A673 (cell line): ENCODE results near the gene CNTN6. TPM values are rescaled to one million over a fixed set of nuclear protein-coding genes. Genes with fewer than 3 reads are reported as not detected.

ENCODE experiments used
- BruUV-seq: library from RNA; stranded (reverse); fragments of 400-500 nt; replicated peaks from 2 replicates; lab custom pipeline; 2021; lab: Mats Ljungman, UMichigan
- CTCF ChIA-PET: fragments of 300-600 bp; sonication (Branson Sonifier 250); formaldehyde crosslinking; loops from one replicate; lab custom pipeline; 2022; ENCODE audit warnings: antibody characterized with exemption; lab: Charles Lee
- POLR2A ChIA-PET: fragments of 300-600 bp; sonication (Branson Sonifier 250); formaldehyde crosslinking; loops from one replicate; lab custom pipeline; 2022; ENCODE audit warnings: antibody characterized with exemption; ENCODE audit not compliant: low non-redundant PET; lab: Charles Lee
- DNase-seq: peaks from one replicate; pipeline ENCODE4 v3.0.0-alpha.2; 2015; ENCODE audit warnings: low spot score
- H3K27ac ChIP-seq: fragments of 200-600 bp; sonication (generic); 2 replicates; pipeline ENCODE4 v1.5.1; 2016; ENCODE audit warnings: mixed run types, low read depth, mild to moderate bottlenecking, mixed read lengths, antibody characterized with exemption, low read length; ENCODE audit not compliant: poor library complexity, severe bottlenecking
- H3K27me3 ChIP-seq: fragments of 200-600 bp; sonication (generic); replicated peaks from 2 replicates; pipeline ENCODE4 v1.6.1; 2017; ENCODE audit warnings: mixed run types, low read depth, mild to moderate bottlenecking, mixed read lengths, antibody characterized with exemption, low read length; ENCODE audit not compliant: insufficient read depth, poor library complexity
- H3K36me3 ChIP-seq: fragments of 200-600 bp; sonication (generic); 2 replicates; pipeline ENCODE4 v1.6.1; 2016; ENCODE audit warnings: mixed run types, mild to moderate bottlenecking, mixed read lengths, antibody characterized with exemption, low read length; ENCODE audit not compliant: insufficient read depth, poor library complexity, severe bottlenecking
- H3K4me1 ChIP-seq: fragments of 200-600 bp; sonication (generic); 2 replicates; pipeline ENCODE4 v1.6.1; 2017; ENCODE audit warnings: mixed run types, mild to moderate bottlenecking, mixed read lengths, antibody characterized with exemption, low read length; ENCODE audit not compliant: insufficient read depth, poor library complexity, severe bottlenecking
- H3K4me3 ChIP-seq: fragments of 200-600 bp; sonication (generic); 2 replicates; pipeline ENCODE4 v1.5.1; 2016; ENCODE audit warnings: low read depth, mixed run types, mild to moderate bottlenecking, mixed read lengths, low read length; ENCODE audit not compliant: poor library complexity, severe bottlenecking
- H3K9me3 ChIP-seq: fragments of 200-600 bp; sonication (generic); 2 replicates; pipeline ENCODE4 v1.6.1; 2016; ENCODE audit warnings: mixed run types, low read depth, mild to moderate bottlenecking, mixed read lengths, antibody characterized with exemption, low read length; ENCODE audit not compliant: poor library complexity, severe bottlenecking
- CTCF ChIP-seq: fragments of 300-800, 200-600 bp; sonication (generic); conservative IDR thresholded peaks from 2 replicates; pipeline ENCODE4 v1.5.1; 2017; ENCODE audit warnings: low read depth, mild to moderate bottlenecking, antibody characterized with exemption, low read length, moderate library complexity, mixed read lengths
- EZH2 ChIP-seq: fragments of 200-600 bp; sonication (generic); IDR thresholded peaks from 2 replicates; pipeline ENCODE4 v1.6.1; 2017; ENCODE audit warnings: borderline replicate concordance, low read depth, mild to moderate bottlenecking, mixed read lengths, antibody characterized with exemption, low read length; ENCODE audit not compliant: poor library complexity, severe bottlenecking
- intact Hi-C: fragments of 100-400 bp; cut with micrococcal nuclease; formaldehyde crosslinking; loops from one replicate; pipeline ENCODE4 v1.10.0; 2022; ENCODE audit not compliant: unreplicated experiment
- total RNA-seq: library from RNA; stranded (reverse); gene quantifications from 2 replicates; pipeline ENCODE4 v1.2.3, GENCODE V29; 2021

The CNTN6 gene
- total RNA-seq, 1 experiment from 2014 or later = 0.28 TPM

GRCh38 chr3:1356101-1356500 is 263.3 kb downstream of the CNTN6 start:
- intact Hi-C loops = no loop called here
- Histone ChIP-seq H3K27ac (no peak overlapping the region), H3K4me3 (no peak overlapping the region), H3K36me3 (no peaks in the 10 kb centered on the region), H3K9me3 (no peaks in the 10 kb centered on the region), H3K27me3 (no peaks in the 10 kb centered on the region), H3K4me1 (no peaks in the 10 kb centered on the region)
- TF ChIP-seq CTCF (no peak), EZH2 (no peak)
- CTCF ChIA-PET = no interaction called here
- POLR2A ChIA-PET = no interaction called here
- BruUV-seq = no TSS peak
- DNase-seq = no peak

GRCh38 chr3:1365528-1365927 is 272.7 kb downstream of the CNTN6 start:
- intact Hi-C loops = no loop called here
- CTCF ChIA-PET = no interaction called here
- TF ChIP-seq EZH2 (no peak), CTCF (no peak)

GRCh38 chr3:1374471-1374870 is 281.6 kb downstream of the CNTN6 start:
- no peak for DNase-seq
- no TSS peak for BruUV-seq
- no peaks in the 10 kb centered on the region for H3K4me1 ChIP-seq
- H3K9me3 ChIP-seq = peaks cover 5% of the 10 kb centered on the region
- intact Hi-C loops = no loop called here
- H3K36me3 ChIP-seq = no peaks in the 10 kb centered on the region
- H3K27me3 ChIP-seq = no peaks in the 10 kb centered on the region
- CTCF ChIA-PET = no interaction called here
- no peak for TF ChIP-seq EZH2
- no peak for TF ChIP-seq CTCF
- POLR2A ChIA-PET = no interaction called here
- no peak overlapping the region for H3K4me3 ChIP-seq
- H3K27ac ChIP-seq = no peak overlapping the region

More at GRCh38 chr3:1365528-1365927, 272.7 kb downstream of the CNTN6 start:
- Histone ChIP-seq H3K27me3 (no peaks in the 10 kb centered on the region), H3K27ac (no peak overlapping the region), H3K4me1 (no peaks in the 10 kb centered on the region), H3K9me3 (peaks cover 6% of the 10 kb centered on the region), H3K4me3 (no peak overlapping the region), H3K36me3 (no peaks in the 10 kb centered on the region)
- no TSS peak for BruUV-seq
- no peak for DNase-seq
- POLR2A ChIA-PET = no interaction called here
